GM12878 (cell line): ENCODE results near the gene MAP6D1. TPM values are rescaled to one million over a fixed set of nuclear protein-coding genes. Genes with fewer than 3 reads are reported as not detected.

Experiments
- ATAC-seq: fragments of 200-7000 bp; cut with Tn5 transposase; 3 replicates; pipeline ENCODE4 v1.9.1; 2020; ENCODE audit warnings: mild to moderate bottlenecking, moderate library complexity
- BruUV-seq: library from RNA; stranded (reverse); fragments of 400-500 nt; replicated peaks from 2 replicates; lab custom pipeline; 2021; lab: Mats Ljungman, UMichigan
- CTCF ChIA-PET: fragments of 300-600 bp; sonication (Branson Sonifier 250); formaldehyde crosslinking; extraction: SDS; loops from one replicate; lab custom pipeline; 2021; ENCODE audit warnings: inconsistent platforms; lab: Yijun Ruan, JAX
- POLR2A ChIA-PET: fragments of 350-600 bp; formaldehyde crosslinking; extraction: SDS; loops from one replicate; lab custom pipeline; 2021; ENCODE audit warnings: inconsistent platforms; lab: Charles Lee
- RAD21 ChIA-PET: fragments of 300-600 bp; sonication (Branson Sonifier 250); formaldehyde crosslinking; loops from one replicate; lab custom pipeline; 2023; ENCODE audit warnings: antibody characterized with exemption; ENCODE audit not compliant: unreplicated experiment; lab: Charles Lee
- SMC1A ChIA-PET: fragments of 300-600 bp; sonication (Branson Sonifier 250); formaldehyde crosslinking; loops from one replicate; lab custom pipeline; 2023; ENCODE audit not compliant: unreplicated experiment, uncharacterized antibody; lab: Charles Lee
- DNase-seq: peaks from one replicate; pipeline ENCODE4 v3.0.0-alpha.2; 2011; ENCODE audit warnings: low read depth, low spot score
- FAIRE-seq: peaks from 3 replicates; lab custom pipeline; 2011; peaks lifted over from hg19 to GRCh38; lab: Jason Lieb, UNC
- H2AFZ ChIP-seq: 2 replicates; pipeline ENCODE4 v1.6.0; 2011; ENCODE audit warnings: low read depth, low read length, control low read depth; ENCODE audit not compliant: control insufficient read depth
- H3K27ac ChIP-seq: 2 replicates; pipeline ENCODE4 v1.5.1; 2011; ENCODE audit warnings: control low read depth; ENCODE audit not compliant: control insufficient read depth, insufficient read depth
- H3K27me3 ChIP-seq, 2 experiments: replicated peaks in 1 of 2; 2 replicates each; pipeline versions ENCODE4 v1.6.0 to v1.6.1; 2011; ENCODE audit warnings: low read length in 1 of 2; ENCODE audit not compliant: control insufficient read depth in 2 of 2, insufficient read depth in 2 of 2
- H3K36me3 ChIP-seq, 2 experiments: 2 replicates each; pipeline ENCODE4 v1.5.1; 2011; ENCODE audit warnings: low read length in 1 of 2; ENCODE audit not compliant: control insufficient read depth in 2 of 2, insufficient read depth in 2 of 2
- H3K4me1 ChIP-seq: 2 replicates; pipeline ENCODE4 v1.6.1; 2011; ENCODE audit warnings: mild to moderate bottlenecking, low read length, moderate library complexity, mixed read lengths; ENCODE audit not compliant: control insufficient read depth, insufficient read depth
- H3K4me2 ChIP-seq: 2 replicates; pipeline ENCODE4 v1.6.0; 2011; ENCODE audit warnings: control low read depth; ENCODE audit not compliant: control insufficient read depth, insufficient read depth
- H3K4me3 ChIP-seq: fragments of 200-600 bp; sonication (generic); 2 replicates; pipeline ENCODE4 v1.5.1; 2016
- H3K79me2 ChIP-seq: 2 replicates; pipeline ENCODE4 v1.6.0; 2011; ENCODE audit warnings: low read length; ENCODE audit not compliant: control insufficient read depth, insufficient read depth
- H3K9ac ChIP-seq: 2 replicates; pipeline ENCODE4 v1.8.0; 2011; ENCODE audit warnings: low read length, control low read depth, mixed read lengths; ENCODE audit not compliant: control insufficient read depth, insufficient read depth
- H3K9me3 ChIP-seq: replicated peaks from 3 replicates; pipeline ENCODE4 v1.5.1; 2011; ENCODE audit warnings: mild to moderate bottlenecking, low read length; ENCODE audit not compliant: control insufficient read depth, insufficient read depth
- H4K20me1 ChIP-seq: 2 replicates; pipeline ENCODE4 v1.6.0; 2011; ENCODE audit not compliant: control insufficient read depth, insufficient read depth
- ASH2L ChIP-seq: fragments of 300-600, 200-600 bp; sonication (generic); IDR thresholded peaks from 2 replicates; pipeline ENCODE4 v1.6.1; 2017; ENCODE audit warnings: low read depth, mild to moderate bottlenecking, borderline replicate concordance
- BCLAF1 ChIP-seq: fragments of 450-650 bp; IDR thresholded peaks from 2 replicates; pipeline ENCODE4 v1.6.1; 2017; ENCODE audit warnings: antibody characterized with exemption, mild to moderate bottlenecking, moderate library complexity
- ETV6 ChIP-seq, 2 experiments: fragments of 450-650 bp in 1 of 2; IDR thresholded peaks in 1 of 2; conservative IDR thresholded peaks in 1 of 2; 2 replicates each; pipeline ENCODE4 v1.6.1; 2014; ENCODE audit warnings: antibody characterized with exemption in 1 of 2, borderline replicate concordance in 1 of 2, low read depth in 1 of 2, mild to moderate bottlenecking in 1 of 2, moderate library complexity in 1 of 2
- HCFC1 ChIP-seq: fragments of 150-350 bp; IDR thresholded peaks from 2 replicates; pipeline ENCODE4 v1.6.1; 2014; ENCODE audit warnings: low read length
- IRF3 ChIP-seq: fragments of 450-650 bp; IDR thresholded peaks from 2 replicates; pipeline ENCODE4 v1.6.1; 2014; ENCODE audit warnings: mild to moderate bottlenecking
- PAX8 ChIP-seq: fragments of 450-650 bp; IDR thresholded peaks from 2 replicates; pipeline ENCODE4 v1.6.1; 2017; ENCODE audit warnings: mild to moderate bottlenecking, moderate library complexity
- SIX5 ChIP-seq: IDR thresholded peaks from 2 replicates; pipeline ENCODE4 v1.6.1; 2011; ENCODE audit warnings: mild to moderate bottlenecking, low read depth, low read length, moderate library complexity; ENCODE audit not compliant: severe bottlenecking
- SMAD5 ChIP-seq: IDR thresholded peaks from 2 replicates; pipeline ENCODE4 v1.6.1; 2016; ENCODE audit warnings: antibody characterized with exemption, low read depth
- STAT3 ChIP-seq: IDR thresholded peaks from 2 replicates; pipeline ENCODE4 v1.6.1; 2011; ENCODE audit warnings: low read depth, low read length, improper control_type of control experiment
- USF1 ChIP-seq: IDR thresholded peaks from 2 replicates; pipeline ENCODE4 v1.6.1; 2011; ENCODE audit warnings: borderline replicate concordance, low read depth, mild to moderate bottlenecking, moderate library complexity, mixed read lengths, low read length; ENCODE audit not compliant: insufficient read depth; ENCODE audit errors: extremely low read length
- ZBTB11 ChIP-seq: fragments of 450-650 bp; formaldehyde crosslinking; IDR thresholded peaks from 2 replicates; pipeline ENCODE4 v1.5.0; 2022; ENCODE audit warnings: mild to moderate bottlenecking, missing genetic modification characterization
- ZSCAN29 ChIP-seq: fragments of 450-650 bp; IDR thresholded peaks from 2 replicates; pipeline ENCODE4 v1.6.1; 2017; ENCODE audit warnings: mild to moderate bottlenecking, moderate library complexity
- ZZZ3 ChIP-seq: IDR thresholded peaks from 2 replicates; pipeline ENCODE4 v1.6.1; 2011; ENCODE audit warnings: low read depth; ENCODE audit not compliant: control insufficient read depth, insufficient read length
- WGBS: methylation state at CpG from one replicate; pipeline ENCODE4 v1.1.6; 2016; ENCODE audit warnings: low lambda C conversion rate; ENCODE audit not compliant: insufficient replicate concordance, insufficient coverage; ENCODE audit errors: missing lambda C conversion rate; 5-methylcytosine and 5-hydroxymethylcytosine counted together
- in situ Hi-C: fragments of 300-500 bp; cut with MboI; formaldehyde crosslinking; loops from 9 replicates; pipeline ENCODE4 v1.14.3; 2018; ENCODE audit warnings: mixed read lengths
- intact Hi-C: fragments of 100-400 bp; cut with micrococcal nuclease; formaldehyde crosslinking; loops from one replicate; pipeline ENCODE4 v1.14.2; 2022; ENCODE audit not compliant: unreplicated experiment
- polyA plus RNA-seq, 11 experiments: library from polyadenylated mRNA; depleted of rRNA in 4 of 11; unstranded in 6 of 11; stranded (reverse) in 5 of 11; fragments of >200 nt; fragmentation: Nextera tagmentation in 4 of 11; fragmentation: Illumina TruSeq in 1 of 11; extraction: Ambion mirVana in 4 of 11; extraction: Trizol in 1 of 11; gene quantifications; 1 replicate in 1 of 11; 2 replicates in 10 of 11; pipeline versions ENCODE4 v1.2.1 to v1.2.3, GENCODE V29; 2011 to 2016; ENCODE audit warnings: inconsistent platforms in 2 of 11, missing spikeins in 2 of 11, low read depth in 1 of 11
- total RNA-seq, 4 experiments: library from RNA; depleted of rRNA in 3 of 4; stranded (reverse); fragments of >200 nt in 3 of 4; fragmentation: Illumina TruSeq in 1 of 4; extraction: Trizol in 1 of 4; gene quantifications; 2 replicates each; pipeline versions ENCODE4 v1.2.1 to v1.2.3, GENCODE V29; 2013 to 2021

MAP6D1 gene
- total and polyA plus RNA-seq, 10 of the 15 experiments (the other 5 are each of a cell fraction or from before 2014, with no cell fraction given): 0.50 to 2.2 (median 1.2) TPM; not detected in 3

GRCh38 chr3:183837894-183838293 is 12.5 kb upstream of the MAP6D1 start (continued):
- TF ChIP-seq IRF3: no peak

GRCh38 chr3:183837390-183837789 is 12.0 kb upstream of the MAP6D1 start:
- H3K4me3 ChIP-seq: no peak overlapping the region
- BruUV-seq: no TSS peak
- FAIRE-seq: no peak
- H3K9ac ChIP-seq: no peak overlapping the region
- RAD21 ChIA-PET: no interaction called here
- 93% methylated on average over 9 of the region's 9 CpGs for WGBS
- H3K4me1 ChIP-seq: no peaks in the 10 kb centered on the region
- H3K9me3 ChIP-seq: no peaks in the 10 kb centered on the region
- CTCF ChIA-PET: no interaction called here
- H3K27me3 ChIP-seq: no peaks in the 10 kb centered on the region
- H3K79me2 ChIP-seq: no peaks in the 10 kb centered on the region
- DNase-seq: no peak
- SMC1A ChIA-PET: no interaction called here
- POLR2A ChIA-PET: no interaction called here
- no peaks in the 10 kb centered on the region for H4K20me1 ChIP-seq
- H3K36me3 ChIP-seq: peaks cover 9 to 27% of the 10 kb centered on the region in 2 experiments; a peak in 3 of 4 replicates
- H3K27ac ChIP-seq: no peak overlapping the region
- no peak for TF ChIP-seq ASH2L
- TF ChIP-seq STAT3: no peak
- no peak for TF ChIP-seq ZBTB11
- TF ChIP-seq PAX8: no peak
- no peak for TF ChIP-seq HCFC1
- no peak for TF ChIP-seq ETV6 (conservative IDR thresholded peaks at IDR 0.05 in 1 of 2, IDR thresholded peaks at IDR 0.05 in 1 of 2; ENCODE audit: borderline replicate concordance in 1 of 2, low read depth in 1 of 2)
- no peak for TF ChIP-seq BCLAF1
- TF ChIP-seq SIX5: no peak
- no peak for TF ChIP-seq ZZZ3
- TF ChIP-seq IRF3: no peak
- no peak for TF ChIP-seq SMAD5
- TF ChIP-seq USF1: no peak
- no peak for TF ChIP-seq ZSCAN29
- intact Hi-C loops: no loop called here
- H3K4me2 ChIP-seq: no peak overlapping the region
- no peak overlapping the region for H2AFZ ChIP-seq
- in situ Hi-C loops: no loop called here
- no peak for ATAC-seq
